Transverse colon (tissue), 4 donors: ENCODE measurements around the gene SPN. TPM values are rescaled to one million over a fixed set of nuclear protein-coding genes. Genes with fewer than 3 reads are reported as not detected.

Experiments used
- DNase-seq: peaks from one replicate; pipeline ENCODE4 v3.0.0-alpha.2; 2019
- H3K27ac ChIP-seq, 4 donors: fragments of 200-600 bp; sonication (generic); 2 replicates each; pipeline ENCODE4 v1.5.1; 2016 to 2018; ENCODE audit warnings: inconsistent platforms in 4 of 4
- H3K27me3 ChIP-seq: fragments of 200-600 bp; sonication (generic); 2 replicates; pipeline ENCODE4 v1.5.1; 2017; ENCODE audit warnings: inconsistent platforms
- H3K36me3 ChIP-seq, 4 donors: fragments of 200-600 bp; sonication (generic); 2 replicates each; pipeline ENCODE4 v1.5.1; 2017 to 2019; ENCODE audit warnings: inconsistent platforms in 4 of 4
- H3K4me1 ChIP-seq, 4 donors: fragments of 200-600 bp; sonication (generic); 2 replicates each; pipeline ENCODE4 v1.5.1; 2017 to 2020; ENCODE audit warnings: inconsistent platforms in 4 of 4
- H3K4me3 ChIP-seq, 4 donors: fragments of 200-600 bp; sonication (generic); 1 replicate in 1 of 4; 2 replicates in 3 of 4; pipeline versions ENCODE4 v1.5.1 to v1.6.1; 2017 to 2019; ENCODE audit warnings: inconsistent platforms in 4 of 4
- H3K9me3 ChIP-seq, 2 donors: fragments of 200-600 bp; sonication (generic); 2 replicates each; pipeline ENCODE4 v1.5.1; 2017 to 2019; ENCODE audit warnings: inconsistent platforms in 2 of 2
- EP300 ChIP-seq: sonication (generic); formaldehyde crosslinking; IDR thresholded peaks from one replicate; pipeline ENCODE4 v1.6.1; 2017; ENCODE audit warnings: antibody characterized with exemption, low read depth
- POLR2A ChIP-seq: fragments of 450-650 bp; IDR thresholded peaks from one replicate; pipeline ENCODE4 v1.6.1; 2016; ENCODE audit warnings: antibody characterized with exemption, mild to moderate bottlenecking, moderate library complexity
- POLR2AphosphoS5 ChIP-seq, 3 donors: sonication (generic); formaldehyde crosslinking; IDR thresholded peaks; one replicate each; pipeline ENCODE4 v1.6.1; 2016; ENCODE audit warnings: antibody characterized with exemption in 3 of 3
- WGBS, 2 donors: methylation state at CpG; one replicate each; pipeline ENCODE4 v1.1.5; 2018; ENCODE audit warnings: low coverage in 1 of 2; 5-methylcytosine and 5-hydroxymethylcytosine counted together
- in situ Hi-C, 4 donors: fragments of 200-750 bp; cut with MboI; loops; one replicate each; pipeline versions ENCODE4 v1.15.0 to v1.15.1; 2017; ENCODE audit warnings: low sequenced_read_pairs in 3 of 4, low pct_ligation_motif_present in 1 of 4, low pct_unique_long_range_greater_than_20kb in 1 of 4
- intact Hi-C: fragments of 100-400 bp; cut with DNase I; formaldehyde crosslinking; loops from one replicate; pipeline ENCODE4 v1.15.1; 2023; ENCODE audit warnings: low total_unique reads
- total RNA-seq, 4 donors: library from RNA; depleted of rRNA; stranded (reverse); fragments of >200 nt; gene quantifications; one replicate each; pipeline ENCODE4 v1.1.0, GENCODE V29; 2016
- TF ChIP-seq, protein P1 (sequence below), 5 experiments: fragments of 200-600 bp in 3 of 5; fragments of 450-650 bp in 2 of 5; sonication (generic) in 3 of 5; IDR thresholded peaks; 1 replicate in 2 of 5; 2 replicates in 3 of 5; pipeline ENCODE4 v1.5.1; 2016 to 2017; ENCODE audit warnings: antibody characterized with exemption in 5 of 5, inconsistent platforms in 3 of 5, mild to moderate bottlenecking in 2 of 5, moderate library complexity in 1 of 5

SPN gene
- total RNA-seq, 4 donors from 2014 or later, result 0.20 to 3.7 (median 1.1) TPM

DNA sequence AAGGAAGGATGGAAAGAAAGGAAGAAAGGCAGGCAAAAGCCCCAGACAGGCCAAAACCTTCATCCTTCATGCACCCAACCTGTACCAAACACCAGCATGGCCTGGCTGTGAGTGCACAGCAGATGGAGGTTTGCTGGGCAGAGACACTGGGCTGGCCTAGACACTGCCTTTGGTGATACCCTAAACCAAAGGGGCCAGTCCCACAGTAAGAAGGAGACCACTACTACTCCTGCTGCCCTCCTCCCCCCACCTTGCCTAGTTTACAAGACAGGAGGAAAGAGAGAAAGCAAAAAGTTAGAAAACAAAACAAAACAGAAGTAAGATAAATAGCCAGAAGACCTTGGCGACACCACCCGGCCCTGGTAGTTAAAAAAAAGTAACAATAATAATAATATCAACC, 35.0 kb downstream of the SPN start:
- no peak for DNase-seq
- 75 to 84% methylated on average over 2 of the region's 2 CpGs for WGBS, 2 donors
- intact Hi-C loops, result loop anchor here (5.0 kb wide), 1 partner anchor 324 kb away; the partner anchor contains the start of gene C16orf92

DNA sequence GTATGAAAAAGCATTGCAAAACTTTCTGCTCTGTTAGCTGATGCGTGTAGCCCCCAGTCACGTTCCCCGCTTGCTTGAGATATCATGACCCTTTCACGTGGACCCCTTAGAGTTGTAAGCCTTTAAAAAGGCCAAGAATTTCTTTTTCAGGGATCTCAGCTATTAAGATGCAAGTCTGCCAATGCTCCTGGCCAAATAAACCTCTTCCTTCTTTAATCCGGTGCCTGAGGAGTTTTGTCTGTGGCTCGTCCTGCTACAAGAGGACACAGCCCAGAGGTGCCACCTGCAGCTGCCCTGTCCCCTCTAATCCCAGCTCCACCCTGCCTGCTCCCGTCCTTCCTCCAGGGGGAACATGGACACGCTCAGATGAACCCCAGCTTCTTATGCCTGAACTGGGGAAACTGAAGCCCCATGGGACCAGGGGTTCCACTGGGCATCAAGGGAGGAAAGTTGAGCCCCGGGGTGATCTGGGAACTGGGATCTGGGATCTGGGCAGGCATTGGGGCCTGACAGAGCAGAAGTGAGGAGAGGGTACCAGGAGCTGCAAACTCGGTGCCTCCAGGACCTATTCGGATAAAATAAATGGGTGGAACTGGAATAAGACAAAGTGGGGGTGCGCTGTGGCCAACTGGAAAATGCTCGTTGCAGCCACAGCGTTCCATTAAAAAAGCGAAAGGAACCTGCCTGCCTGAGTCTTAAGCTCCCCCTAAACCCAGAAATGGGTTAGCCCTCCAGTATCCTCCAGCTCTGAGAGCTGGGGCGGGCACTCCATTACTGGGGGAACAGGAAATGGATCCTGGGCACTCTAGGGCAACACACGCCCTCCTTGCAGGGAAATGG, 35.7 kb downstream of the SPN start:
- H3K4me1 ChIP-seq, result peaks cover 0 to 6% (median 1%) of the 10 kb centered on the region in 4 donors
- no peaks in the 10 kb centered on the region for H3K36me3 ChIP-seq
- intact Hi-C loops, result loop anchor here (5.0 kb wide), 1 partner anchor 324 kb away; the partner anchor contains the start of gene C16orf92
- in situ Hi-C loops, result loop anchor here (10.0 to 25.0 kb wide), 3 partner anchors 146 to 326 kb away; partner anchors contain the start of genes C16orf92 (in 4 of the 4) and DOC2A (in 1 of the 4)
- H3K27ac ChIP-seq, result no peak overlapping the region
- TF ChIP-seq POLR2A (no peak), EP300 (no peak), POLR2AphosphoS5 (IDR thresholded peaks at IDR 0.05) (no peak)
- no peaks in the 10 kb centered on the region for H3K9me3 ChIP-seq
- 92 to 94% methylated on average over 12 to 17 of the region's 17 CpGs for WGBS, 2 donors
- H3K27me3 ChIP-seq, result no peaks in the 10 kb centered on the region
- DNase-seq, result no peak
- no peak overlapping the region for H3K4me3 ChIP-seq

More for the DNA sequence above, 35.0 kb downstream of the SPN start:
- H3K4me3 ChIP-seq, result no peak overlapping the region
- no peaks in the 10 kb centered on the region for H3K36me3 ChIP-seq
- H3K27me3 ChIP-seq, result no peaks in the 10 kb centered on the region
- in situ Hi-C loops, result loop anchor here (10.0 to 25.0 kb wide), 3 partner anchors 147 to 327 kb away; partner anchors contain the start of genes C16orf92 (in 4 of the 4) and DOC2A (in 1 of the 4)
- H3K4me1 ChIP-seq, result peaks cover 0 to 6% (median 1%) of the 10 kb centered on the region in 4 donors
- H3K27ac ChIP-seq, result no peak overlapping the region
- TF ChIP-seq EP300 (no peak), POLR2AphosphoS5 (IDR thresholded peaks at IDR 0.05) (no peak), POLR2A (no peak)
- TF ChIP-seq, protein P1, sequence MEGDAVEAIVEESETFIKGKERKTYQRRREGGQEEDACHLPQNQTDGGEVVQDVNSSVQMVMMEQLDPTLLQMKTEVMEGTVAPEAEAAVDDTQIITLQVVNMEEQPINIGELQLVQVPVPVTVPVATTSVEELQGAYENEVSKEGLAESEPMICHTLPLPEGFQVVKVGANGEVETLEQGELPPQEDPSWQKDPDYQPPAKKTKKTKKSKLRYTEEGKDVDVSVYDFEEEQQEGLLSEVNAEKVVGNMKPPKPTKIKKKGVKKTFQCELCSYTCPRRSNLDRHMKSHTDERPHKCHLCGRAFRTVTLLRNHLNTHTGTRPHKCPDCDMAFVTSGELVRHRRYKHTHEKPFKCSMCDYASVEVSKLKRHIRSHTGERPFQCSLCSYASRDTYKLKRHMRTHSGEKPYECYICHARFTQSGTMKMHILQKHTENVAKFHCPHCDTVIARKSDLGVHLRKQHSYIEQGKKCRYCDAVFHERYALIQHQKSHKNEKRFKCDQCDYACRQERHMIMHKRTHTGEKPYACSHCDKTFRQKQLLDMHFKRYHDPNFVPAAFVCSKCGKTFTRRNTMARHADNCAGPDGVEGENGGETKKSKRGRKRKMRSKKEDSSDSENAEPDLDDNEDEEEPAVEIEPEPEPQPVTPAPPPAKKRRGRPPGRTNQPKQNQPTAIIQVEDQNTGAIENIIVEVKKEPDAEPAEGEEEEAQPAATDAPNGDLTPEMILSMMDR (IDR thresholded peaks at IDR 0.05), result no peak
- H3K9me3 ChIP-seq, result no peaks in the 10 kb centered on the region

- Histone ChIP-seq H3K36me3 (no peaks in the 10 kb centered on the region), H3K27ac (no peak overlapping the region), H3K4me1 (peaks cover 0 to 6% (median 1%) of the 10 kb centered on the region in 4 donors), H3K27me3 (no peaks in the 10 kb centered on the region), H3K4me3 (no peak overlapping the region), H3K9me3 (no peaks in the 10 kb centered on the region)
- DNase-seq, result no peak
- TF ChIP-seq POLR2A (no peak), POLR2AphosphoS5 (IDR thresholded peaks at IDR 0.05) (no peak), EP300 (no peak)
- TF ChIP-seq, protein P1 (IDR thresholded peaks at IDR 0.05), result no peak
- WGBS, 2 donors, result 43 to 57% methylated on average over 2 to 11 of the region's 11 CpGs
- in situ Hi-C loops, result loop anchor here (10.0 to 25.0 kb wide), 3 partner anchors 145 to 325 kb away; partner anchors contain the start of genes C16orf92 (in 4 of the 4) and DOC2A (in 1 of the 4)
- intact Hi-C loops, result loop anchor here (5.0 to 10.0 kb wide), 2 partner anchors 155 to 323 kb away; partner anchors contain the start of gene C16orf92
These were observed 36.5 kb downstream of the SPN start for GRCh38 chr16:29699324-29700219.

- WGBS, 2 donors, result 8 to 11% methylated on average over 10 to 14 of the region's 14 CpGs
- H3K36me3 ChIP-seq, result no peaks in the 10 kb centered on the region
- in situ Hi-C loops (no loop called here), intact Hi-C loops (loop anchor here (10.0 kb wide), 1 partner anchor 154 kb away; no protein-coding TSS in a partner anchor)
- no peak overlapping the region for H3K4me3 ChIP-seq
- no peaks in the 10 kb centered on the region for H3K27me3 ChIP-seq
- no peak overlapping the region for H3K27ac ChIP-seq
- DNase-seq, result peak; percentile 86
- TF ChIP-seq EP300 (no peak), POLR2A (no peak), POLR2AphosphoS5 (IDR thresholded peaks at IDR 0.05) (peak in 1 of 3 donors; percentile 14)
- TF ChIP-seq, protein P1 (IDR thresholded peaks at IDR 0.05), result peak; percentile 83 to 97 (median 87)
- no peaks in the 10 kb centered on the region for H3K9me3 ChIP-seq
- H3K4me1 ChIP-seq, result peaks cover 0 to 6% (median 1%) of the 10 kb centered on the region in 4 donors
These were observed 37.4 kb downstream of the SPN start for GRCh38 chr16:29700253-29700987.
